ENCODE data around the gene NKX2-2. TPM values are rescaled to one million over a fixed set of nuclear protein-coding genes. Genes with fewer than 3 reads are reported as not detected.

NKX2-2 gene
- total RNA-seq, 6 experiments from 2014 or later = 0.32 to 0.63 (median 0.44) TPM; not detected in 2

DNA sequence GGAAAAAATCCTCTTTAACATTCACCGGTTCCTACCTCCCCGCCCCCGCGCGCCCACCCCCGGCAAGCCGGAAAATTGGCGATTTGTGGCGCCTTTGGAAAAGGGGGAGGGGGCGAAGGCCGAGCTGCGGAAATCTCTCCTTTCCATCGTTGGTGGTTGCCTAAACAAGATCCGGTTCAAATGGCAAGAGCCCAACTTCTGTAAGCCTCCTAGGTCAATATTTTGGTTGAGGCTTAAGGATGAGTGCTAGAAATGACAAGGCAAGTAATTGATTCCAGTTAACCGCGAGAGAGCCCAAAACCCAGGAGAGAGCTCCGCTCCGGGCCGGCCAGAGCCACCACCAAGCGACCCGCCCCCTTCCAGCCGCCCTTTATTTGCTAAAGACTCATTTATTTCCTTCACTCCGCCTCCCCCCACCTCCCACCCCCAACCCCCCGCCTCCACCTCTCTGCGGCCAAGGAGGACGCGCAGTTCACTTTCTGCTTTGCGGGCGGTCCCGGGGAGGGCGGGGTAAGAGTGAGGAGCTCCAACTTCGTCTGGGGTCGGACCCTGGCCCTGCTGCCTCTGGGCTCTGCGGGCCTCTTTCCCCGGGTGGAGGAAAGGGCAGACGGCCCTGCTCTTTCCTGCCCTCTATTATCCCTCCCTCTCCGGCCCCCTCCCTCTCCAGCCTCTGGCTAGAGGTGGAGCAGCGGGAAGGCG, 838 bp upstream of the NKX2-2 start:
- Mint-ChIP-seq H3K4me1 (ENCODE audit: low read depth) (peaks cover 21% of the 10 kb centered on the region), H3K27ac (no peak overlapping the region), H3K27me3 (ENCODE audit: insufficient read depth) (peaks cover 63% of the 10 kb centered on the region), H3K4me3 (peak overlapping the region; percentile 81; the same call in 1 of the 2 replicates), H3K36me3 (ENCODE audit: low read depth) (0 out of 2 replicates have a peak, but pooled peaks cover 5% of the 10 kb centered on the region), H3K9me3 (no peaks in the 10 kb centered on the region; the same call in 1 of the 2 replicates)
- TF ChIP-seq, protein P1, sequence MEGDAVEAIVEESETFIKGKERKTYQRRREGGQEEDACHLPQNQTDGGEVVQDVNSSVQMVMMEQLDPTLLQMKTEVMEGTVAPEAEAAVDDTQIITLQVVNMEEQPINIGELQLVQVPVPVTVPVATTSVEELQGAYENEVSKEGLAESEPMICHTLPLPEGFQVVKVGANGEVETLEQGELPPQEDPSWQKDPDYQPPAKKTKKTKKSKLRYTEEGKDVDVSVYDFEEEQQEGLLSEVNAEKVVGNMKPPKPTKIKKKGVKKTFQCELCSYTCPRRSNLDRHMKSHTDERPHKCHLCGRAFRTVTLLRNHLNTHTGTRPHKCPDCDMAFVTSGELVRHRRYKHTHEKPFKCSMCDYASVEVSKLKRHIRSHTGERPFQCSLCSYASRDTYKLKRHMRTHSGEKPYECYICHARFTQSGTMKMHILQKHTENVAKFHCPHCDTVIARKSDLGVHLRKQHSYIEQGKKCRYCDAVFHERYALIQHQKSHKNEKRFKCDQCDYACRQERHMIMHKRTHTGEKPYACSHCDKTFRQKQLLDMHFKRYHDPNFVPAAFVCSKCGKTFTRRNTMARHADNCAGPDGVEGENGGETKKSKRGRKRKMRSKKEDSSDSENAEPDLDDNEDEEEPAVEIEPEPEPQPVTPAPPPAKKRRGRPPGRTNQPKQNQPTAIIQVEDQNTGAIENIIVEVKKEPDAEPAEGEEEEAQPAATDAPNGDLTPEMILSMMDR (IDR thresholded peaks at IDR 0.05) = no peak
- DNase-seq = no peak

DNA sequence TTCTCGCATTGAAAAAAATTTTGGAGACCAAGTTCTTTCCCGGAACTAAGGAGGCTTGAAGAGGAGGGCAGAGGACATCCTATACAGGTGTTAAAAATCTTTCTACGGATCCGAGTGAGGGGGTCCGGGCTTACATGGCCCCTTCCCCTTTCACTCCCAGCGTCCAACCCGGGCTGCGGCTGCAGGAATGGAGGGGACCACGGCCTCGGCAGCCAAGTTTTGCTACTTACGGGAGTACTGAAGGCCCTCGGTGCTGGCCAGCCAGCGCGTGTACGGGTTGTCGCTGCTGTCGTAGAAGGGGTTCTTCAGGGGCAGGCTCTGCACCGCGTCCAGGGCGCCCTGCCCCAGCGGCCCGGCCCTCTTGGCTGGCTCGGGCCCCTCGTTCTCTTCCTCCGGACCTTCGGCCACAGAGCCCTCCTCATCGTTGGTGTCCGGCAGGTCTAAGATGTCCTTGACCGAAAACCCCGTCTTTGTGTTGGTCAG, 642 bp downstream of the NKX2-2 start:
- Mint-ChIP-seq H3K4me1 (ENCODE audit: low read depth) (peaks cover 31% of the 10 kb centered on the region), H3K4me3 (peak overlapping the region; percentile 67), H3K9me3 (no peaks in the 10 kb centered on the region; the same call in 1 of the 2 replicates), H3K27ac (no peak overlapping the region; the same call in 1 of the 2 replicates), H3K27me3 (ENCODE audit: insufficient read depth) (peaks cover 56% of the 10 kb centered on the region), H3K36me3 (ENCODE audit: low read depth) (peaks cover 5% of the 10 kb centered on the region; the same call in 1 of the 2 replicates)
- DNase-seq = no peak
- TF ChIP-seq, protein P1 (IDR thresholded peaks at IDR 0.05) = no peak

- TF ChIP-seq, protein P1 (IDR thresholded peaks at IDR 0.05) = no peak
- Mint-ChIP-seq H3K27me3 (ENCODE audit: insufficient read depth) (peaks cover 56% of the 10 kb centered on the region), H3K27ac (no peak overlapping the region)
These were observed 1.2 kb downstream of the NKX2-2 start for GRCh38 chr20:21512634-21513180.

DNA sequence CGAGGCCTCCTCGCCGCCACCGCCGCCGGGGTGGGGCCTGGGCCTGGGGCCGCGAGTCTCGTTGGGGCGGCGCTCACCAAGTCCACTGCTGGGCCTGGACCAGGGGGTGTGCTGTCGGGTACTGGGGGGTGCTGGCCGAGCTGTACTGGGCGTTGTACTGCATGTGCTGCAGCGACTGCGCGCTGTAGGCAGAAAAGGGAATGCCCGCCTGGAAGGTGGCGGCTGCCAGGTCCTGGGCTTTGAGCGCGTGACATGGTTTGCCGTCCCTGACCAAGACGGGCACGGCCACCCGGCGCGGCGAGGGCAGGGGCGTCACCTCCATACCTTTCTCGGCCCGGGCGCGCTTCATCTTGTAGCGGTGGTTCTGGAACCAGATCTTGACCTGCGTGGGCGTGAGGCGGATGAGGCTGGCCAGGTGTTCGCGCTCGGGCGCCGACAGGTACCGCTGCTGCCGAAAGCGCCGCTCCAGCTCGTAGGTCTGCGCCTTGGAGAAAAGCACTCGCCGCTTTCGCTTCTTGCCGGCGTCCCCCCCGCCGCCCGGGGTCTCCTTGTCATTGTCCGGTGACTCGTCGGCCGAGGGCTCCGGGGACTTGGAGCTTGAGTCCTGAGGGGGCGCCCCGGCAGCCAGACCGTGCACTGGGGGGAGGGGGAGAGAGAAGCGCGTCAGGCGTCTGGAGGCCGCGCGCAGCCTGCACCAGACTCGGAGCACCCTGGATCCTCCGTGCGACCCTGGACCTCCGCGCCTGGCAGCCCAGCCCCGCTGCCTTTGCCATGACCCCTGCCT, 1.8 kb downstream of the NKX2-2 start:
- H3K4me1 Mint-ChIP-seq (ENCODE audit: low read depth) = peaks cover 40% of the 10 kb centered on the region
- no peak for DNase-seq
- H3K27me3 Mint-ChIP-seq (ENCODE audit: insufficient read depth) = peaks cover 57% of the 10 kb centered on the region
- H3K27ac Mint-ChIP-seq = no peak overlapping the region
- no peaks in the 10 kb centered on the region; the same call in 1 of the 2 replicates for H3K9me3 Mint-ChIP-seq
- peak overlapping the region; percentile 67 for H3K4me3 Mint-ChIP-seq
- TF ChIP-seq, protein P1 (IDR thresholded peaks at IDR 0.05) = no peak
- H3K36me3 Mint-ChIP-seq (ENCODE audit: low read depth) = peaks cover 9% of the 10 kb centered on the region; the same call in 1 of the 2 replicates

More at GRCh38 chr20:21512634-21513180, 1.2 kb downstream of the NKX2-2 start:
- H3K36me3 Mint-ChIP-seq (ENCODE audit: low read depth) = peaks cover 9% of the 10 kb centered on the region; the same call in 1 of the 2 replicates
- peaks cover 36% of the 10 kb centered on the region for H3K4me1 Mint-ChIP-seq (ENCODE audit: low read depth)
- H3K4me3 Mint-ChIP-seq = peak overlapping the region; percentile 67; the same call in 1 of the 2 replicates
- no peak for DNase-seq
- H3K9me3 Mint-ChIP-seq = no peaks in the 10 kb centered on the region; the same call in 1 of the 2 replicates

- TF ChIP-seq, protein P1 (IDR thresholded peaks at IDR 0.05) = no peak
- no peak overlapping the region for H3K4me3 Mint-ChIP-seq
- H3K27ac Mint-ChIP-seq = no peak overlapping the region
- peaks cover 40% of the 10 kb centered on the region for H3K4me1 Mint-ChIP-seq (ENCODE audit: low read depth)
- no peaks in the 10 kb centered on the region; the same call in 1 of the 2 replicates for H3K9me3 Mint-ChIP-seq
- peaks cover 9% of the 10 kb centered on the region; the same call in 1 of the 2 replicates for H3K36me3 Mint-ChIP-seq (ENCODE audit: low read depth)
- no peak for DNase-seq
- peaks cover 57% of the 10 kb centered on the region for H3K27me3 Mint-ChIP-seq (ENCODE audit: insufficient read depth)
These were observed 2.4 kb downstream of the NKX2-2 start for GRCh38 chr20:21511485-21511849.

Data from HFFc6 (cell line).